ENCODE measurements around the gene FKBP2.

Gene FKBP2

DNA sequence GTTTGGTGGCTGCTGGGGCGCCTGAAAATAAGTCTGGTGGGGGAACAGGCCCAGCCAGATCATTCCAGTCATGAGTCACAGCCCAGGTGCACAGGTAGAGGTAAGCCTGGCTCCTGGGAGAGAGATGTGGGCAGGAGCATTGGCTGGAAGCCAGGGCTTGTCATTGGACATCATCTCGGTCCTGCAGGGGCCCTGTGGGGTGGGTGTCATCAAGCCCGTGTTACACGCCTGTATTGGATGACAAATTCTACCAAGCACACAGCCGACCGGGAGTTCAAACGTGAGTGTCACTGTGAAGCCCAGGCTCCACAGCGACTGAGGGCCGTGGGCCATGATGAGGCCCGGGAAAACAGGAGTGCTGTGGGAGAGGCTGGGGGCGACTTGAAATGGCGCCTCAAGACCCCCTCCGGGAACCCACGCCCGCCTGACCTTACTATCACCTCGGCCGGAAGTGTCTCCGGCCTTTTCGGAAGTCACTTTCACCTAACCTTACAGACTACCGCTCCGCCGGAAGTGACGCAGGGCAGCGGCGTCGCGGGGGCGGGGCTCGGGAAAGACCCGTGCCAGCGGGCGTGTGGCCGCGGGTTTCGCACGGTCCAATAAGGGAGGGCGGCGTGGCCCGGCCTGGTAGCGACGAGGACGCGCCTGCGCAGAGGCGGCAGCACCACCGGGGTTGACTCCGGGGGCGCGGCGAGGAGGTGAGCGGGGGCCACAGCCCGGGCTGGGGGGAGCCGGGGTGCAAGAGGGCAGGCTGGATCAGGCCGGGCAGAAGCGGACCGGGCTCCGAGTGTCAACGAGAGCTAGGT lies at the start of gene FKBP2:
TSS of gene FKBP2 (plus strand) at position 661 of the 806 bp plus-strand sequence. CDS start 1,293 bp downstream, outside the sequence.
- DNase-seq (ENCODE audit: low spot score), result peak; percentile 96

DNA sequence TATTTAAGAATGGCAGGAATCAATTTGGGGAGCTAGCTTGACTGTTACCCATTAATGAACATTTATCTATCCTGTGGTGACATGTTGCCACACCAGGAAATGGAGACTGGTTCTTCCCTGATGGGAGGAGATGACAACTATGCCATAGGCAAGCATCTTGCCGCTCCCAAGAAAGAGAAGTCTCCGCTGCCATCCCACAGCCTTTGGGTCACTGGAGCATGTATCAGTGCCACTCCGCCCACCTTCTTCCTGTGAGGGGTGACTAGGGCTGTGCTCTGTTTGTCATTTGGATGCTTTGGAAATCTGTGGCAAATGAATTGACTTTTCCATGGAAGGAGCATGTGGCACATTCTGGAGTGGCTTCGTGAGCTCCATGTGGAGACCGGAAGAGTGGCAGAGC lies 48.5 kb upstream of the FKBP2 start:
- DNase-seq (ENCODE audit: low spot score), result no peak

DNA sequence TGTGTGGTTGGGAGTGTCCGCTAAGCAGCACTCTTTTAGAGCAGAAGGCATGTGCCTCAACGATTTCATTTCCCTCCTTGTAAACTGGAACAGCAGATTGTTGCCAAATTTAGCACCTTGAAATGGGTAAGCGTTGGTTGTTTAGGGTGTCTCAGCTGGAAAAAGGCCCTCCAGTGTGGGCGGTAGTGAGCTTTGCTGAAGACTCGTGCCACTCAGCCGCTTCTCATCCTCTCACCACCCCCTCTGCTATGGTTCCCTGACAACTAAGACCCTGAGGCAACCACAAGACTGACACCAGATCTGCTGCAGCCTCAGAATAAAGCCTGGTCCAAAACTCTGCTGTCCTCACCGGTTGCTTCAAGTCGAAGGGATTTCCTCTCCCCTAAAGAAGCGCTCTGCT lies 44.3 kb upstream of the FKBP2 start:
- DNase-seq (ENCODE audit: low spot score), result no peak

DNA sequence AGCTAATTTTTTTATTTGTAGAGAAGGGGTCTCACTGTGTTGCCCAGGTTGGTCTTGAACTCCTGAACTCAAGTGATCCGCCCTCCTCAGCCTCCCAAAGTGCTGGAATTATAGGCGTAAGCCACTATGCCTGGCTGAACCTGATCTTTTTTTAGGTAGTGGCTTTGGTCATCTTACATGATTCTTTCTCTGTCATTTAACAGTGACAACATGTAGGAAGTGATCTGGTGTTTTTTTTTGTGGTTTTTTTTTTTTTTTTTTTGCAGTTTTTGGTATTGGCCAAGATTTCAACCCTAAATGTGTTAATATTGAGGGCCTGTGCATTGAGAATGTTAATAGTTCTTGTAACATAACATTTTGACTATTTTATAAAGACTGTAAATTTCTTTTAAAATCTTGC lies 42.4 kb upstream of the FKBP2 start:
- no peak for DNase-seq (ENCODE audit: low spot score)

DNA sequence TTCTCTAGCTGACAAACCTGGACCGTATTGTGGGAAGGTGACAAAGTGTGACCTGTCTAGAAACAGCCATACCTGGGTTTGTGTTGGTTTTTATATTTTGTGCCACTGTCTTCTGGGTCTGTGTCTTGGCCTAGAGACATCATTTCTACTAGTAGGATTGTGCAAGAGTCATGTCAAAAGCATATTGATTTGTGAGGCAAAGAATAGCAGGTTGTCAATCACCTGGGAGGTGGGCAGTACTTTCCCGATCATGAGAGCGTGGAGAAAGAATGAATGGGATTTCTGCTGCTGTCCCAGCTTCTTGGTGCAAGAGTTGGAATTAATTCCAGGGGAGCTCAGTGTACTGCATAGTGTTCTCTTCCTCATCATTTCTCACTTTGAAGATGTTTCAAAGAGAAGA lies 39.4 kb upstream of the FKBP2 start:
- DNase-seq (ENCODE audit: low spot score), result no peak

DNA sequence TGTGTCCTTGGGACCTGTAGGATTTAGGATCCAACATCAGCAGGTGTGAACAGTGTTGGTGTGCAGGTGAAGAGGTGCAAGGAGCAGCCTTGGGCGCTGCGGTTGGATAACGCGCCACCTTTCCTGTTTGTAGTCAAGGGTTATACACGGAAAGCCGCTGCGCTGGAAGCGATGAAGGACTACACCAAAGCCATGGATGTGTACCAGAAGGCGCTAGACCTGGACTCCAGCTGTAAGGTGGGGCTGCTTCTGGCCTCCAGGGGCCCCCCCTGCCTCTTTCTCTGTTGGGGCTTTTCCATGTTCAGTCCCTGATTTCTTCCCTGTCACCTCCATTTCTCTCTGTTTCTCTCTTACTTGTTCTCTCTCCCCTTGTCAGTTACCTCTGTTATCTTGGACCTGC lies 37.9 kb upstream of the FKBP2 start:
- no peak for DNase-seq (ENCODE audit: low spot score)

DNA sequence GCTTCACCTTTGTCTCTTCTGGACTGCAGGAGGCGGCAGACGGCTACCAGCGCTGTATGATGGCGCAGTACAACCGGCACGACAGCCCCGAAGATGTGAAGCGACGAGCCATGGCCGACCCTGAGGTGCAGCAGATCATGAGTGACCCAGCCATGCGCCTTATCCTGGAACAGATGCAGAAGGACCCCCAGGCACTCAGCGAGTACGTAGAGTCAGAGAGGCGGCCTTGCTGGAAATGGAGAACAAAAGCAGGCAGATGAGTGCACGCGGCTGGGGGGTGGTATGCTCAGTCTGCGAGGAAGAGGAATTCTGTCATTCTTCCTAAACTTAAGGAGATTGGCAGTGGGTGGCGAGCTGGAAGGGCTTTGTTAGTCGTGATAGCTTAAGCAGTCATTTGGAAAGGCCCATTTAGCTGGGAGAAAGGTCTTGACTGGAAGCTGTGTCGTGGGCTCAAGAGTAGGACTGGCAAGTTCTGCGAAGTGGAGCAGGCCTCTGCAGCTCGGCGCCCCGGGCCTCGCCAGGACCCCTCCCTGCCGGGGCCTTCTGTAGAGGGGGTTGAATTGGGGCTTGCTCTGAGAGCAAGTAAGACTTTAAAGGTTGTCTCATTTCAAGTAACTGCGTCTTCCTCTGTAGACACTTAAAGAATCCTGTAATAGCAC lies 37.3 kb upstream of the FKBP2 start:
- no peak for DNase-seq (ENCODE audit: low spot score)

DNA sequence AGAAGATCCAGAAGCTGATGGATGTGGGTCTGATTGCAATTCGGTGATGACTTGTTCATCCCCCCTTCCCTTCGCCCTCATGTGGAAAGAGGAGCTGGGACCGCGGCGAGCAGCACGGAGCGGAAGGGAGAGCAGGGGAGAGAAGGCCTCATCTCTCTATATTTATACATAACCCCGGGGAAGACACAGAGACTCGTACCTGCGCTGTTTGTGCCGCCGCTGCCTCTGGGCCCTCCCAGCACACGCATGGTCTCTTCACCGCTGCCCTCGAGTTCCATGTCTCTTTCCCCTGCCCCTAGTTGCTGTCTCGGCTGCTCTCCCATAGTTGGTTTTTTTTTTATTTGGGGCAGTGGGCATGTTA lies 36.8 kb upstream of the FKBP2 start:
- DNase-seq (ENCODE audit: low spot score), result no peak

DNA sequence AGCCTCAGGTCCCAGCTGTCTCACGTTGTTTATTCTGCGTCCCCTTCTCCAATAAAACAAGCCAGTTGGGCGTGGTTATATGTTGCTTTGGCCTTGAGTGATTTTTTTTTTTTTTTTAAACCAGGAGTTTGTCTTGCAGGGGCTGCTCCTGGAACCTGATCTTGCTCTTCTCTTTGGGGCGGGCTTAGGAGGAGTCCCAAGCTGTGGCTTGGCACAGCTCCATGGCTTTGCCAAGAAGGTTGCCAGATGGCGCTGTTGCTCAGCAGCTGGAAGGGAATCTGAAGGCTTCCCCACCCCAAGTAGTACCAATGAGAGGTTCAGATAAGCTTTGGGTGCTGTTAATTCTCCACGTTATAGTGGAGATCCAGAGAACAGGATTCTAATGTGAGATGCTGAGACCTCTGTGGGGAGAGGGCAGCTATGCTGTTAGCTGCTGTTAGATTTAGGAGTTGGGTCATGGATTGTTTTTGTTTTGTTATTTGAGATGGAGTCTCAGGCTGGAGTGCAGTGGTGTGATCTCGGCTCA lies 36.4 kb upstream of the FKBP2 start:
- DNase-seq (ENCODE audit: low spot score), result peak; percentile 95

DNA sequence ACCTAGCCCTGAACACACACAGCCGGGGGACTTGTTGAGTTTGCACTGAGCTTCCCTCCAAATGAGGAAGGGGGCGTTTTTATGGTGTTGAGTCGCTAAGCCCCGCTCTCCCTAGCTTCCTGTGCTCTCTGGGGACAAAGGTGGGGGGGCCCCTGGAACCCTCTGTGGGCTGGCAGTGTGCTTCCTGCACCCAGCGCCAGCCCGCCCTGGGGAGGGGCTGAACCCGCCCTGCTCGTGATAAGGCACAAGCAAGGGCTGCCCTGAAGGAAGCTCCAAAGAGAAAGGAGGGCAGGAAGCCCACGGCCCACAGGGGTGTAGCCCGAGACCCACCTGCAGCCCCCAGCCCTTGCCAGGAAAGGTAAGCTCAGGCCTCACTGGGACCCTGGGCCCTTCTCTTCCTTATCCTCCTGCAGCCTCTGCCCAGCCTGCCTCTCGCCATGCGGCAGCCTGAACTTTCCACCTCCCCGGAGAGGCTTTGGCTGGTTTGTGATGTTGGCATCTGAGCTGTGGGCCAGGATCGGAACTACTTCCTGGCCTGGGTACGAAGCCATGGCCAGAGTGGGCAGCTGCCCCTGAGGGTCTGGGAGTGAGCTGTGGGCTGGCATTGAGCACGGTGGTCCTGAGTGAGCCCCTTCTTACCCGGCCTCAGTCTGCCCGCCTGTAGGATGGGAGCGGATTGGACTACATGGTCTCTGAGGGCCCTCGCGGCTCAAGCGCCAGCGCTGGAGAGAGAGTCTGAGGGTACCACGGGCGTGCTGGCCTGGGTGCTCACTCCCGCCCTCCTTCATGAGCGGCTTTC lies 34.2 kb upstream of the FKBP2 start, which contains the start of gene FERMT3:
TSS of gene FERMT3 (plus strand) at position 265 of the 799 bp plus-strand sequence. CDS start 644 bp downstream, outside the sequence.
- no peak for DNase-seq (ENCODE audit: low spot score)

DNA sequence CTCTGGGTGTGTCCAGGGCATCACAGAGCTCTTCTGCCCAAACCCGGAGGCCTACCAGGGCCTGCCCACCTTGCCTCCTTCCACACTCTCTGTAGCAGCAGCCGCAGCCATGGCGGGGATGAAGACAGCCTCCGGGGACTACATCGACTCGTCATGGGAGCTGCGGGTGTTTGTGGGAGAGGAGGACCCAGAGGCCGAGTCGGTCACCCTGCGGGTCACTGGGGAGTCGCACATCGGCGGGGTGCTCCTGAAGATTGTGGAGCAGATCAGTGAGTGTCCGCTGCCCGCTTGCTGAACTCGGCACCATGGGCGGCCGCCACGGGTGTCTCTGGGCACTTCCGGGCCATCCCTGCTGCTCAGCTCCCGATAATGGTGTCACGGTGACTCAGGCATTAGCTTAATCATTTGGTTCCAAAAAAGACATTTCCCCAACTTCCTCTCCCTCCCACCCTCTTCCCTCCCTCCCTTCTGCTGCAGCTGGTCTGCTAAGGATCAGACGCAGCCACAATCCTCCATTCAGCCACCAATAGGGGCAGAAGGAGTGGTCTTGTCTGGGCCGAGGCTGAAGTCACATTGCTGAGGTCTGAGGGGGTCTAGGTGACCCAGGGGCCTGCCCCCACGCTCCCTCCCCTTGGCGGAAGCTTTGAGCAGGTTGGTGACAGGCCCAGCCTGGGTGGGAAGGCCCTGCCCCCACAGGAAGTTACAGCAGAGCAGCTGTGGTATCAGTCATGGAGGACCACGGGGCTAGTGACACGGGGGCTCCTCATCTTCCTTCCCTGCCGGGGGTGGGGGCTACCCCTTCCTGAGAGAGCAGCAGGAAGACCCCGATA lies 33.4 kb upstream of the FKBP2 start:
- no peak for DNase-seq (ENCODE audit: low spot score)

DNA sequence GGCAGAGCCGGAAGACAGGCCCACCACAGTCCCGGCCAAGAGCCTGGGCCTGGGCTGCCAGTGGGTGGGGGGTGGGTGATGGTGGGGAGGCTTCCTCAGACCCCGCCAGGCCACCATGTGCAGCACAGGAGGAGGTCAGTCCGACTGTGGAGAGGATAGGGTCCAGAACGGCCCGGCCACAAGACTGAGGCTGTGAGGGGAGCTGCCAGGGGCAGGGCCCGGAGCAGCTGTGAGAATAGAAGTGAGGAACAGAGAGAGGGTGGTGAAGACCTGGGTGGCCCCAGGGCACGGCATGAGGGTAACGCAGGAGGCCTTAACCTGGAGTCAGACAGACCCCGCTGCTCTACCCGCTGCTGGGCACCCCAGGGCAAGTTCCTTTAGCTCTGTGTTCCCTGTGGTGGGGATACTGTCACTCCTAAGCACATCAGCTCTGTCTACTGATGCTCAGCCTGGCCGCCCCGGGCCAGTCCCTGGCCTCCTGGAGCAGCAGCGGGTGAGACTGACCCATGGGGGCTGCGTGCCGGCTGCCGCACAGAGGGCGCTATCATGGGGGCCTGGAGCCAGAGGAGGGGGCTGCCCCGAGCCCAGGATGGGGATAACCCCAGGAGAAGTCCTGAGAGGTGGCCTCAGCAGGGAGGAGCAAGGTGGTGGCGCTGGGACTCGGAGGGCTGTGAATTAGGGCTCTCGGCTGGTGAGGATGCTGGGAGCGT lies 32.7 kb upstream of the FKBP2 start:
- no peak for DNase-seq (ENCODE audit: low spot score)

DNA sequence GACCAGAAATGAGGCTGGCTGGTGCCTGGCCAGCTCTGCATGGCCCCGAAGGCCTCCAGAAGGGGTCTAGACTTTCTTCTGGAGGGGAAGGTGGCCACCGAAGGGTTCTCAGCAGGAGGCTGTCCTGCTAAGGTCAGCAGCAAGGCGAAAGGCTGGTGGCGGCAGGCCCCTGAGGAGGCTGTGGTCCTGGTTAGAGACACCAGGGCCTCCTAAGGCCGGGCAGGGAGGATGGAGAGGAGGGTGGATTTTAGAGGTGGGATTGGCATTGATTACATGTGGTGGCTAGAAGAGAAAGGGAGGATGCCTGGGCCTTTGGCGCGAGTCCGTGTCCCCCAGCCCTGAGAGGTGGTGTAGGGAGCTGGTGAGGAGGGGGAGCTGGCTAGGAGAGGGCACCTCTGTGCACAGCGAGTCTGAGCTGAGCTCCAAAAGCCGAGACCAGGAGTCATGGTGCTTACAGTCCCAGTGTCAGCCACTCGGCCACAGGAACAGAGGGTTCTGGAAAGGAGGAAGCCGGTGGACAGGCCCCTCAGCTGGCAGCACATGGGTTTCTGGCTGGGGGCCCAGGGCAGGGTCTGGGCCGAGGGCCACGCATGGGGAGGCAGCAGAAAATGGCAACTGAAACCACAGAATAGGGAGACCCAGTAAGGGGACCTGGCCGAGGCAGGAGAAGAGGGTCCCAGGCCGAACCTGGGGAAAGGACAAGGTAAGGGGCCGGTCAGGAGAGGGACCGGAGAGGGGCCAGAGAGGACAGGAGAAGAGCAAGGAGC lies 31.9 kb upstream of the FKBP2 start:
- DNase-seq (ENCODE audit: low spot score), result no peak

DNA sequence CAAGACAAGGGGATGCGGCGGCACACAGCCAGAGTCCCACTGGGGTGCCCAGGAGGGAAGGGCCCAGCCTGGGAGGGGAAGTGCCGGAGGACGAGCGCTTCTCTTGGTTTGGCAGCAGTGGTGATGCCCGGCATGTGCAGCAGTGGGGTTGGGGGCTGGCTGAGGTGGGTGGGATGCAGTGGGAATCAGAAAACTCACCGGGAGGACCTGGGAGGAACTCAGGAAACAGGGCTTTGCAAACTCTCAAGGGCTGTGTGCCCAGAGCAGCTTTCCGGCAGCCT lies 31.4 kb upstream of the FKBP2 start:
- no peak for DNase-seq (ENCODE audit: low spot score)

DNA sequence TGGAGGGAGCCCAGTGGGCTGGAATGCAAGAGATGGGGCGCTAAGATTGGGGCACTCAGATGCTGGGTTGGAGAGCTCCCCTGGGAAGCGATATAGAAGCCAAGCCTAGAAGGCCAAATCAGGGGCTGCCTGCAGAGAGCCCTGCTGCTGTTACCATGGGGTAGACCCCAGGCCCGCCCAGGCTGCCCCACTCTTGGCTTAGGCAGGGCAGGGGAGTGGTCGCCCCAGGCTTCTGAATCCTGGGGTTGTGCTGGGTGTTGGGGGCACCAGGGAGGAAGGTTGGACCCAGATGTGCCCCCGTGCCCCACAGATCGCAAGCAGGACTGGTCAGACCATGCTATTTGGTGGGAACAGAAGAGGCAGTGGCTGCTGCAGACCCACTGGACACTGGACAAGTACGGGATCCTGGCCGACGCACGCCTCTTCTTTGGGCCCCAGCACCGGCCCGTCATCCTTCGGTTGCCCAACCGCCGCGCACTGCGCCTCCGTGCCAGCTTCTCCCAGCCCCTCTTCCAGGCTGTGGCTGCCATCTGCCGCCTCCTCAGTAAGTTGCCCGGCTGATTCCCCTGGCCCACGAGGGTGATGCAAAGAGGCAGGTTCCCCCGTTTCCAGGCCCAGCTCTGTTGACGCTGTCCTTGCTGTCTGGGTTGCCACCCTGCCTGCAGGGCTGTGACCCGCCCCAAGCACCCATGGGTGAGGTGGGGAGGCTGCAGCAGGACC lies 30.4 kb upstream of the FKBP2 start:
- no peak for DNase-seq (ENCODE audit: low spot score)

DNA sequence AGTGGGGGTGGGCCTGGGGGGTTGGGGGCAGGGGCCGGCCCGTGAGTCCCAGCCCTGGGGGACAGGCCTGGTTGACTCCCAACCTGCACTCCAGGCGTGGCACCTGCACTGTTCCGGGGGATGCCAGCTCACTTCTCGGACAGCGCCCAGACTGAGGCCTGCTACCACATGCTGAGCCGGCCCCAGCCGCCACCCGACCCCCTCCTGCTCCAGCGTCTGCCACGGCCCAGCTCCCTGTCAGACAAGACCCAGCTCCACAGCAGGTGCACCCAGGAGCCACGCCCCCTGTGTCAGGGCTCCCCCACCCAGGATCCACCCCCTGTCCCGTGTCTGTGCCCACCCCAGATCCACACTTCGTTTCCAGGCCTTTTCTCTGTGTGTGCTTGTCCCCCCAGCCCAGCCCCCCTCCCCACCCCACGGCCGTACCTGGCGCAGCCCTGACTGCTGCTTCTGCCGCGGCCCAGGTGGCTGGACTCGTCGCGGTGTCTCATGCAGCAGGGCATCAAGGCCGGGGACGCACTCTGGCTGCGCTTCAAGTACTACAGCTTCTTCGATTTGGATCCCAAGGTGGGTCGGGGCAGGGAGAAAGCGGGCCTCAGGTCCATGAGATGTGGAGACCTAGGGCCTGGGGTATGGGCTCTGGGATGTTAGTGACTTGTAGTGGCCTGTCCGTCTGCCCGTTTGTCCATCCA lies 29.6 kb upstream of the FKBP2 start:
- DNase-seq (ENCODE audit: low spot score), result no peak

DNA sequence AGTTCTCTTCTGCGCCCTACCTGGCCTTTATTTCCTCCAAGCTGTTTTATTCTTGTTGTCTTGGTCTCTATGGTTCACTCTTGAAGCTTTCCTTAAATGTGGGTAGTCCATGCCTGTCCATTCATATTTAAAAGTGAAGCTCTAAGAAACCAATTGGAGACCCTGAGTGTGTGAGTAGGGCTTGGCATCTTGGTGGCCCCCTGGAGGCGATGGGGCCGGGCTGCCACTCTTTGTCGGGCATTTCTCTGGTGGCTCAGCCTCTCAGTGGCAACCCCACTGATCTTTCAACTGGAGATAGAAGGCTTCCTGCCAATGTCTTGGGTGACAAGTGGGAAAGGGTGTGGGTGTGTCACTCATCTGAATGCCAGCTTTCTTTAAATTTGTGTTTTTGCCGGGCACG lies 24.0 kb upstream of the FKBP2 start:
- no peak for DNase-seq (ENCODE audit: low spot score)

DNA sequence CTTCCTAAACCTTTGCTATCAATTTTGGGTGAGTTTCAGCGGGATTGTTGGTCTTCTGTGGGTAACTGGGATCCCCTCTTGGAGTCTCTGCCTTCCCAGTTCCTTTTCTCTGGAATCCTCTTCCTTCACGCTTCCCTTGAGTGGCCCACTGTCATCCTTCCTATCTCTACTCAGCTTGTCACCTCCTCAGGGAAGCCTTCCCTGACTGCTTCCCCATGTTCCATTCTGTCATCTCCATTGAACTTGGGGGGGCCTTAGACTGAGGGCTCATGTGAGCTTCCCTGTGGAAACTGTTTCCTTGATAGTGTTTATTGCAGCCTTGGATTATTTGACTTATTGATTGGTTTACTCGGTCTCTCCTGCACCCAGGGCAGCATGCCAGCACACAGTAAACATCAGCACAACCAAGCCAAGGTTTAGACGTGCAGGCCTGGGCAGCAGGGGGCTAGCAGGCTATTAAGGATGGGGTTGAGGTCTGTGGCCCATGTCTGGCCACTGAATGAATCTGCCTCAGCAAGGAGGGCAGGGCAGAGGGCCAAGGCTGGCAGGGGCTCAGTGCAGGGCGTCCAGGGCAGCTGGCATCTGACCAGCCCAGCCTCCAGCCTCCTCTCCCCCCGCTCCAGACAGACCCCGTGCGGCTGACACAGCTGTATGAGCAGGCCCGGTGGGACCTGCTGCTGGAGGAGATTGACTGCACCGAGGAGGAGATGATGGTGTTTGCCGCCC lies 22.1 kb upstream of the FKBP2 start:
- DNase-seq (ENCODE audit: low spot score), result no peak

DNA sequence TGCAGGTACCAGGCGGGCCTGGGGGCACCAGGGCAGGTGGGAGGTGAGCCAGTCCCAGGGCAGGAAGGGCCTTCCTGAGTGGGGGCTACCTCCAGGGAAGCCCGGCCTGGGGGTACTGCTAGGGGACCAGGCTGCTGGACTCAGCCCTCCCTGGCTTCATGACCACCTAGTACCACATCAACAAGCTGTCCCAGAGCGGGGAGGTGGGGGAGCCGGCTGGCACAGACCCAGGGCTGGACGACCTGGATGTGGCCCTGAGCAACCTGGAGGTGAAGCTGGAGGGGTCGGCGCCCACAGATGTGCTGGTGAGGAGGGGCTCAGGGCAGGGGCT lies 21.6 kb upstream of the FKBP2 start:
- no peak for DNase-seq (ENCODE audit: low spot score)

Measured in pons (tissue), 1 donor.